Nasal cavity respiratory epithelium epithelial cell of viscerocranial mucosa (primary cell): Measurements from ENCODE around the gene LDLRAP1. TPM values are rescaled to one million over a fixed set of nuclear protein-coding genes. Genes with fewer than 3 reads are reported as not detected.

Experiments used
- total RNA-seq: library from RNA; depleted of rRNA; stranded (reverse); fragments of >200 nt; gene quantifications from 2 replicates; pipeline ENCODE4 v1.2.3, GENCODE V29; 2014

LDLRAP1 gene, protein sequence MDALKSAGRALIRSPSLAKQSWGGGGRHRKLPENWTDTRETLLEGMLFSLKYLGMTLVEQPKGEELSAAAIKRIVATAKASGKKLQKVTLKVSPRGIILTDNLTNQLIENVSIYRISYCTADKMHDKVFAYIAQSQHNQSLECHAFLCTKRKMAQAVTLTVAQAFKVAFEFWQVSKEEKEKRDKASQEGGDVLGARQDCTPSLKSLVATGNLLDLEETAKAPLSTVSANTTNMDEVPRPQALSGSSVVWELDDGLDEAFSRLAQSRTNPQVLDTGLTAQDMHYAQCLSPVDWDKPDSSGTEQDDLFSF
- total RNA-seq: 15.7 and 36.0 TPM in 2 replicates

DNA sequence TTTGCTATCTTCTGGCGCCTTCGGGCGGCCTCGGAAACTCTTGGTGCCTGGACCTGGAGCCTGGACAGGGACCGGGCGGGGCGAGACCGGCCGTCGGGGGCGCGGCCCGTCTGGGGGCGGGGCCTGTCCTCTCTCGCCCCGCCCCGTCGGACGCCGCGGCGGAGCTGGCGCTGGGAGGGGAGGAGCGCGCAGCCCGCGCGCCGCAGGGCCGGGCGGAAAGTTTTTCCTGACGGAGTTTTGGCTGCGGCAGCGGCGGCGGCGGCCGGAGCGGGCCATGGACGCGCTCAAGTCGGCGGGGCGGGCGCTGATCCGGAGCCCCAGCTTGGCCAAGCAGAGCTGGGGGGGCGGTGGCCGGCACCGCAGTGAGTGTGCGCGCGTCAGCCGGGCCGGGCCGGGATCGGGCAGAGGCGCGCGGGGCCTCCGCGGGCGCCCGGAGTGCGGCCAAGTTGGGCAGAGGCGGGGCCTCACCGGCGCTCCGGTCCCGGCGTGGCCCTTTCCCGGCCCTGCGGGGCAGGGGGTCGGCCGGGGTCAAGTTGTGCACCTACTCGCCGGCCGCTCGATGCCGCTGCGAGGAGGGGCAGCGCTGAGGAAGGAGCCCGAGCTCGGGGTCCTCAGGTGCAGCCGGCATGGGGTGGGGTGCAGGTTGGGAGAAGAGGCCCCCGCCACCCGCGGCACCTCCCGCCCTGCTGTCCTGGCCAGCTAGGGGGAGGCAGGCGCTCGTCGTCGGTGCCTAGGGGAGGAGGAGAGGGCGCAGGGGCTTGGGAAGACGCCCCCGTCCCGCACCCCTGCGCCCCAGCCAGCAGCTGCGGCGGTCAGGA, at the start of gene LDLRAP1:
TSS of gene LDLRAP1 (plus strand) at position 182 of the 818 bp plus-strand sequence. CDS start at position 275, 93 bp downstream.

DNA sequence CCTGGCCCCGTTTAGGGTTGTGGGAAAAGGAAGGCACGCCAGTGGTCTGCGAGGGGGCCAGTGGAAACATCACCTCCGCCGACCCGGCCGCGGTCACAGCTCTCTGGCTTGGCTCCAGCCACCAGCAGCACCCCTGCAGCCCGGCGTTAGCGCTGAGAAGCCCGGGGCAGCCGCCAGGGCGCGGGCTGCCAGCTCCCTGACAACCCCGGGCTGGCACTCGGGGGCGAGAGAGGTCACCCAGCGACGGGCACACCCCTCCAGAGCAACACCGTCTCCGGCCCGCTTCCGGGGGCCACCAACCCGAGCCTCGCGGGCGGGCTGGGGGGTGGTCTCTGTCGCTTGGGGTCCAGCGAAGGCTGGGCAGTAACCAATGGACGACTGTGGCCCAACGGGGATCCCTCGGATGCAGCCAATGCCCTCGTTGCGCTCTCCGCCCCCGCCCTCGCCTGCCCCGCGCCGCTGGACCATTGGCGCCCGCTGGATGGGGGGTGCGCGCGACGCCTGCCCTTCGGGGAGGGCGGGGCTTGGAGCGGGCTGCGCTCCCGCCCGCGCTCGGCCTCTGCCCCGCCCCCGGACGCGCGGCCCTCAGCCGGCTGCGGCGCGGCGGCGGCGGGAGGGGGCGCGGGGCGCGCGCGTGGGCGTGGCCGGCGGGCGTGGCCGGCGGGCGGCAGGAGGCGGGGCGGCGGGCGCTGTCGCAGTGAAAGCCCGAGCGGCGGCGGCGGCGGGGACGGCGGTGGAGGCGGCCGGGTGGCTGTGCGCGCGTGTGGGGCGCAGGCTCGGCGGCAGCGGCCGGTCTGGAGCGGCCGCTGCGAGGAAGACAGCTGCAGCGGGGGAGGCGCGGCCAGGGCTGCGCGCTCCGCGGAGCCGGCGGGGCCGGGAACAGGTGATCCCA, 72.9 kb downstream of the LDLRAP1 start, which contains the start of gene MAN1C1:
TSS of gene MAN1C1 (plus strand) at position 697 of the 892 bp plus-strand sequence. CDS start 1,007 bp downstream, outside the sequence.

Other genes starting within 250 kb of the LDLRAP1 start
- 90.3 and 122 TPM in 2 replicates for gene TMEM50A, start 205.3 kb upstream of the LDLRAP1 start, total RNA-seq
- gene RHCE, start 122.8 kb upstream of the LDLRAP1 start, total RNA-seq: 0.43 and 1.7 TPM in 2 replicates
- 16.4 and 20.8 TPM in 2 replicates for gene MACO1, start 112.7 kb upstream of the LDLRAP1 start, total RNA-seq
- gene MAN1C1, start 73.2 kb downstream of the LDLRAP1 start, total RNA-seq: 0.34 and 1.9 TPM in 2 replicates